Skeletal muscle tissue (tissue), 4 donors: ENCODE measurements around the gene C2CD2. TPM values are rescaled to one million over a fixed set of nuclear protein-coding genes. Genes with fewer than 3 reads are reported as not detected.

Source experiments
- H3K27ac ChIP-seq: one replicate; pipeline ENCODE4 v1.7.0; 2013; ENCODE audit warnings: mild to moderate bottlenecking, low read depth, low read length, inconsistent platforms
- H3K27me3 ChIP-seq, 3 donors: one replicate each; pipeline ENCODE4 v1.7.0; 2013; ENCODE audit warnings: low read length in 3 of 3; ENCODE audit not compliant: control insufficient read depth in 3 of 3, insufficient read depth in 3 of 3
- H3K36me3 ChIP-seq, 3 donors: one replicate each; pipeline ENCODE4 v1.7.0; 2013; ENCODE audit warnings: low read length in 3 of 3; ENCODE audit not compliant: control insufficient read depth in 3 of 3, insufficient read depth in 3 of 3
- H3K4me1 ChIP-seq, 3 donors: one replicate each; pipeline ENCODE4 v1.7.0; 2013; ENCODE audit warnings: low read length in 3 of 3, mild to moderate bottlenecking in 3 of 3; ENCODE audit not compliant: control insufficient read depth in 3 of 3, insufficient read depth in 3 of 3
- H3K4me3 ChIP-seq, 3 donors: one replicate each; pipeline ENCODE4 v1.7.0; 2013; ENCODE audit warnings: low read length in 3 of 3
- H3K9ac ChIP-seq, 3 donors: one replicate each; pipeline ENCODE4 v1.7.0; 2013; ENCODE audit warnings: low read length in 3 of 3, mild to moderate bottlenecking in 3 of 3, moderate library complexity in 2 of 3, low read depth in 1 of 3
- H3K9me3 ChIP-seq, 3 donors: one replicate each; pipeline ENCODE4 v1.7.0; 2013; ENCODE audit warnings: low read length in 3 of 3; ENCODE audit not compliant: control insufficient read depth in 3 of 3
- total RNA-seq: library from RNA; depleted of rRNA; stranded (reverse); fragments of >200 nt; gene quantifications from one replicate; pipeline ENCODE4 v1.2.3, GENCODE V29; 2014
- donor health status: Osteomylitis.

C2CD2 gene
- total RNA-seq, 1 donor from 2014 or later = 7.3 TPM

- H3K9ac ChIP-seq = no peak overlapping the region
- no peaks in the 10 kb centered on the region for H3K27me3 ChIP-seq
- H3K36me3 ChIP-seq = peaks cover 0 to 2% (median 1%) of the 10 kb centered on the region in 3 donors
- peaks cover 0 to 2% (median 0%) of the 10 kb centered on the region in 3 donors for H3K4me1 ChIP-seq
- H3K4me3 ChIP-seq = no peak overlapping the region
- no peak overlapping the region for H3K27ac ChIP-seq
- no peaks in the 10 kb centered on the region for H3K9me3 ChIP-seq
Observed at GRCh38 chr21:41864311-41865001, 89.4 kb downstream of the C2CD2 start.

GRCh38 chr21:41863439-41863740 is 90.4 kb downstream of the C2CD2 start:
- Histone ChIP-seq H3K4me1 (peaks cover 0 to 6% (median 0%) of the 10 kb centered on the region in 3 donors), H3K27ac (no peak overlapping the region), H3K9ac (no peak overlapping the region), H3K27me3 (no peaks in the 10 kb centered on the region), H3K9me3 (no peaks in the 10 kb centered on the region), H3K4me3 (no peak overlapping the region), H3K36me3 (peaks cover 5 to 11% (median 10%) of the 10 kb centered on the region in 3 donors)

- Histone ChIP-seq H3K9me3 (no peaks in the 10 kb centered on the region), H3K4me3 (no peak overlapping the region), H3K36me3 (peaks cover 10 to 16% (median 12%) of the 10 kb centered on the region in 3 donors)
Observed at GRCh38 chr21:41861987-41862386, 91.8 kb downstream of the C2CD2 start.

GRCh38 chr21:41861255-41861654 is 92.6 kb downstream of the C2CD2 start:
- Histone ChIP-seq H3K4me3 (no peak overlapping the region), H3K4me1 (peaks cover 0 to 6% (median 0%) of the 10 kb centered on the region in 3 donors), H3K9me3 (no peaks in the 10 kb centered on the region)

More at GRCh38 chr21:41861987-41862386, 91.8 kb downstream of the C2CD2 start:
- no peaks in the 10 kb centered on the region for H3K27me3 ChIP-seq
- H3K4me1 ChIP-seq = peaks cover 0 to 6% (median 0%) of the 10 kb centered on the region in 3 donors
- H3K27ac ChIP-seq = no peak overlapping the region
- no peak overlapping the region for H3K9ac ChIP-seq

GRCh38 chr21:41859297-41859980 is 94.4 kb downstream of the C2CD2 start:
- Histone ChIP-seq H3K36me3 (peaks cover 26 to 27% (median 26%) of the 10 kb centered on the region in 3 donors), H3K9me3 (no peaks in the 10 kb centered on the region)

More at GRCh38 chr21:41861255-41861654, 92.6 kb downstream of the C2CD2 start:
- Histone ChIP-seq H3K27ac (no peak overlapping the region), H3K27me3 (no peaks in the 10 kb centered on the region), H3K9ac (no peak overlapping the region), H3K36me3 (peaks cover 18 to 21% (median 20%) of the 10 kb centered on the region in 3 donors)

GRCh38 chr21:41858466-41859296 is 95.1 kb downstream of the C2CD2 start:
- no peak overlapping the region for H3K27ac ChIP-seq
- H3K36me3 ChIP-seq = peaks cover 33 to 34% (median 34%) of the 10 kb centered on the region in 3 donors
- H3K27me3 ChIP-seq = no peaks in the 10 kb centered on the region
- H3K4me3 ChIP-seq = no peak overlapping the region
- H3K9me3 ChIP-seq = no peaks in the 10 kb centered on the region
- H3K4me1 ChIP-seq = peaks cover 0 to 6% (median 0%) of the 10 kb centered on the region in 3 donors
- no peak overlapping the region for H3K9ac ChIP-seq

More at GRCh38 chr21:41859297-41859980, 94.4 kb downstream of the C2CD2 start:
- H3K27ac ChIP-seq = no peak overlapping the region
- no peak overlapping the region for H3K9ac ChIP-seq
- H3K27me3 ChIP-seq = no peaks in the 10 kb centered on the region
- H3K4me3 ChIP-seq = no peak overlapping the region
- peaks cover 0 to 6% (median 0%) of the 10 kb centered on the region in 3 donors for H3K4me1 ChIP-seq

GRCh38 chr21:41857771-41858300 is 96.0 kb downstream of the C2CD2 start:
- peaks cover 0 to 6% (median 0%) of the 10 kb centered on the region in 3 donors for H3K4me1 ChIP-seq
- no peak overlapping the region for H3K27ac ChIP-seq
- no peak overlapping the region for H3K9ac ChIP-seq
- H3K27me3 ChIP-seq = no peaks in the 10 kb centered on the region
- no peak overlapping the region for H3K4me3 ChIP-seq
- no peaks in the 10 kb centered on the region for H3K9me3 ChIP-seq
- H3K36me3 ChIP-seq = peaks cover 36 to 38% (median 38%) of the 10 kb centered on the region in 3 donors

- Histone ChIP-seq H3K9ac (no peak overlapping the region), H3K36me3 (peaks cover 41 to 43% (median 42%) of the 10 kb centered on the region in 3 donors), H3K4me3 (no peak overlapping the region), H3K27me3 (no peaks in the 10 kb centered on the region), H3K27ac (no peak overlapping the region), H3K4me1 (peaks cover 0 to 6% (median 0%) of the 10 kb centered on the region in 3 donors), H3K9me3 (no peaks in the 10 kb centered on the region)
Observed at GRCh38 chr21:41856572-41856971, 97.2 kb downstream of the C2CD2 start.

GRCh38 chr21:41854426-41854995 is 99.3 kb downstream of the C2CD2 start:
- Histone ChIP-seq H3K27ac (no peak overlapping the region), H3K4me1 (peaks cover 0 to 4% (median 0%) of the 10 kb centered on the region in 3 donors), H3K4me3 (no peak overlapping the region), H3K27me3 (no peaks in the 10 kb centered on the region), H3K9ac (no peak overlapping the region), H3K9me3 (no peaks in the 10 kb centered on the region), H3K36me3 (peaks cover 41% of the 10 kb centered on the region in 3 donors)
